Kidney (tissue), 14 donors: ENCODE data around the gene GALNT11. TPM values are rescaled to one million over a fixed set of nuclear protein-coding genes. Genes with fewer than 3 reads are reported as not detected.

Source experiments
- DNase-seq, 5 donors: peaks; one replicate each; pipeline ENCODE4 v3.0.0-alpha.2; 2013 to 2020
- FAIRE-seq: peaks from 2 replicates; lab custom pipeline; 2012; peaks lifted over from hg19 to GRCh38; lab: Jason Lieb, UNC
- H3K27ac ChIP-seq, 2 donors: one replicate each; pipeline ENCODE4 v1.7.0; 2013; ENCODE audit warnings: low read depth in 2 of 2, low read length in 2 of 2, inconsistent platforms in 1 of 2
- H3K27me3 ChIP-seq: one replicate; pipeline ENCODE4 v1.7.1; 2013; ENCODE audit warnings: low read length, inconsistent platforms; ENCODE audit not compliant: control insufficient read depth, insufficient read depth
- H3K36me3 ChIP-seq, 3 donors: one replicate each; pipeline versions ENCODE4 v1.7.0 to v1.7.1; 2013; ENCODE audit warnings: low read length in 3 of 3, control low read depth in 1 of 3, inconsistent platforms in 1 of 3; ENCODE audit not compliant: insufficient read depth in 3 of 3, control insufficient read depth in 2 of 3
- H3K4me1 ChIP-seq, 3 donors: one replicate each; pipeline versions ENCODE4 v1.7.0 to v1.7.1; 2013; ENCODE audit warnings: low read length in 3 of 3, inconsistent platforms in 1 of 3, low read depth in 1 of 3; ENCODE audit not compliant: control insufficient read depth in 2 of 3, insufficient read depth in 2 of 3
- H3K4me3 ChIP-seq, 3 donors: one replicate each; pipeline versions ENCODE4 v1.7.0 to v1.8.1; 2013; ENCODE audit warnings: low read length in 3 of 3, control low read depth in 1 of 3, inconsistent platforms in 1 of 3
- H3K9ac ChIP-seq, 3 donors: one replicate each; pipeline versions ENCODE4 v1.7.0 to v1.7.1; 2013; ENCODE audit warnings: low read length in 3 of 3, control low read depth in 1 of 3, inconsistent platforms in 1 of 3
- H3K9me3 ChIP-seq, 3 donors: one replicate each; pipeline versions ENCODE4 v1.7.0 to v1.7.1; 2013; ENCODE audit warnings: low read length in 3 of 3, control low read depth in 1 of 3, inconsistent platforms in 1 of 3; ENCODE audit not compliant: control insufficient read depth in 2 of 3, insufficient read depth in 1 of 3
- CTCF ChIP-seq: IDR thresholded peaks from 3 replicates; pipeline ENCODE4 v1.5.1; 2012; ENCODE audit warnings: mild to moderate bottlenecking, moderate library complexity, borderline replicate concordance; ENCODE audit not compliant: insufficient read depth; ENCODE audit errors: extremely low read depth
- intact Hi-C: fragments of 100-400 bp; cut with DNase I; formaldehyde crosslinking; loops from one replicate; pipeline ENCODE4 v1.11.1; 2022
- polyA plus RNA-seq: library from polyadenylated mRNA; stranded (reverse); fragments of 350-450 nt; fragmentation: Illumina TruSeq; extraction: RNeasy Lipid Tissue Mini Kit (QIAGEN cat#74804); gene quantifications from one replicate; pipeline ENCODE4 v1.2.3, GENCODE V29; 2014; ENCODE audit warnings: low read depth, low replicate concordance; ENCODE audit not compliant: insufficient read depth
- total RNA-seq: library from RNA; stranded (reverse); fragmentation: NEBNext Ultra II Directional; extraction: Animal tissue kit (Norgen Biotek cat#: 25700); gene quantifications from one replicate; pipeline ENCODE4 v1.2.1, GENCODE V29; 2021
- donor health status: control.
- donor health status: control.
- donor health status: control.
- donor health status: control.
- donor health status: control.
- donor health status: DM: yes; HTN: yes; CAD: no.
- donor health status: Normal renal cell carcinoma (clear cell type).

Gene GALNT11
- total and polyA plus RNA-seq, 2 donors from 2014 or later = 86.3 to 116 TPM

GRCh38 chr7:152148706-152149105 is 123.2 kb downstream of the GALNT11 start:
- H3K27ac ChIP-seq = no peak overlapping the region
- TF ChIP-seq CTCF = no peak
- H3K9ac ChIP-seq = no peak overlapping the region
- H3K27me3 ChIP-seq = no peaks in the 10 kb centered on the region
- peaks cover 0 to 5% (median 0%) of the 10 kb centered on the region in 3 donors for H3K4me1 ChIP-seq
- H3K36me3 ChIP-seq = peaks cover 15 to 69% (median 54%) of the 10 kb centered on the region in 3 donors
- H3K4me3 ChIP-seq = no peak overlapping the region
- H3K9me3 ChIP-seq = no peaks in the 10 kb centered on the region
- no peak for FAIRE-seq
- DNase-seq = no peak
- intact Hi-C loops = no loop called here

- DNase-seq (no peak), FAIRE-seq (no peak)
- H3K27me3 ChIP-seq = no peaks in the 10 kb centered on the region
- peaks cover 17 to 69% (median 53%) of the 10 kb centered on the region in 3 donors for H3K36me3 ChIP-seq
- no peaks in the 10 kb centered on the region for H3K9me3 ChIP-seq
- no peak overlapping the region for H3K27ac ChIP-seq
- no peak overlapping the region for H3K9ac ChIP-seq
- TF ChIP-seq CTCF = no peak
- intact Hi-C loops = no loop called here
- no peak overlapping the region for H3K4me3 ChIP-seq
- peaks cover 0 to 5% (median 0%) of the 10 kb centered on the region in 3 donors for H3K4me1 ChIP-seq
Observed at GRCh38 chr7:152149363-152149762, 123.9 kb downstream of the GALNT11 start.

- H3K36me3 ChIP-seq = peaks cover 12 to 72% (median 53%) of the 10 kb centered on the region in 3 donors
- no peak for TF ChIP-seq CTCF
Observed at GRCh38 chr7:152152267-152152666, 126.8 kb downstream of the GALNT11 start.

More at GRCh38 chr7:152152267-152152666, 126.8 kb downstream of the GALNT11 start:
- no peak for DNase-seq
- intact Hi-C loops = no loop called here
- Histone ChIP-seq H3K9me3 (no peaks in the 10 kb centered on the region), H3K4me3 (no peak overlapping the region), H3K27ac (no peak overlapping the region), H3K9ac (no peak overlapping the region), H3K27me3 (no peaks in the 10 kb centered on the region), H3K4me1 (no peaks in the 10 kb centered on the region)
- FAIRE-seq = no peak
